HG03565 (cell line): ENCODE data around the gene ZMYM1.
"Not testable (repeated sequence)": the region's sequence is repeated elsewhere in the genome, so short reads cannot be mapped to it uniquely, and the experiment has no call there.

Experiments used
- ATAC-seq: cut with Tn5 transposase; IDR thresholded peaks from one replicate; pipeline ENCODE4 v1.9.1; 2021; ENCODE audit warnings: mild to moderate bottlenecking, moderate library complexity; ENCODE audit not compliant: unreplicated experiment

Gene ZMYM1

GRCh38 chr1:35079003-35079930, at the start of gene ZMYM1:
TSS of gene ZMYM1 (plus strand) at chr1:35079385. CDS start at chr1:35093988, 14,603 bp downstream.
- ATAC-seq = peak; percentile 80

GRCh38 chr1:35029761-35030160, 49.4 kb upstream of the ZMYM1 start:
- no peak for ATAC-seq

GRCh38 chr1:35030338-35030737, 48.8 kb upstream of the ZMYM1 start:
- ATAC-seq = no peak

- no peak for ATAC-seq
Observed at GRCh38 chr1:35030756-35031446, 48.3 kb upstream of the ZMYM1 start.

GRCh38 chr1:35032384-35032739, 46.8 kb upstream of the ZMYM1 start:
- ATAC-seq = no peak

DNA sequence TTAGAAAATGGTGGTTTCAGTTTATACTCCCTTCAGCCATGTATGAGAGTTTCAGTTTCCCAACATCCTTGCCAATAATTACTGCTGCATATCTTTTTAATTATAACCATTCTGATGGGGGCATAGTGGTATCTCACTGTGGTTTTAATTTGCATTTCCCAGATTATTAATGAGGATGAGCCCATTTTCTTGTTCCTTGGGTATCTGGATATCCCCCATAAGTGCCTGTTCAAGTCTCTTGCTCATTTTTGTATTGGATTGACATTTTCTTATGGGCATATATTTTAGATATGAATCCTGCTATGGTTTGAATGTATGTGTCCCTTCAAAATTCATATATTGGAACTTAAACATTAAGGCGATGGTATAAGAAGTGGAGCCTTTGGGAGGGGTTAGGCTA, 45.8 kb upstream of the ZMYM1 start:
- no peak for ATAC-seq

DNA sequence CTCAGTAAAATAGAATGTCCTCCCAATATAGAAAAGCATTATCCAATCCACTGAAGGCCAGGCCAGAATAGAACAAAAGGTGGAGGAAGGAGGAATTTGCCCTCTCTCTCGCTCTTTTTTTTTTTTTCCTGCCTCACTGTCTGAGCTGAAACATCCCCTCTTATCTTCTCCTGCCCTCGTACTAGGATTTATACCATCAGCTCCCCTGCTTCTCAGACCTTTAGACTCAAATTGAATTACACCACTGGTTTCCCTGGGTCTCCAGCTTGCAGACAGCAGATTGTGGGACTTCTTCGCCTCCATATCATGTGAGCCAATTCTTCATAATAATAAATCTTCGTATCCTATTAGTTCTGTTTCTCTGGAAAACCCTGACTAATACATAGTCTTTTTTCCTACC, 42.6 kb upstream of the ZMYM1 start:
- no peak for ATAC-seq

DNA sequence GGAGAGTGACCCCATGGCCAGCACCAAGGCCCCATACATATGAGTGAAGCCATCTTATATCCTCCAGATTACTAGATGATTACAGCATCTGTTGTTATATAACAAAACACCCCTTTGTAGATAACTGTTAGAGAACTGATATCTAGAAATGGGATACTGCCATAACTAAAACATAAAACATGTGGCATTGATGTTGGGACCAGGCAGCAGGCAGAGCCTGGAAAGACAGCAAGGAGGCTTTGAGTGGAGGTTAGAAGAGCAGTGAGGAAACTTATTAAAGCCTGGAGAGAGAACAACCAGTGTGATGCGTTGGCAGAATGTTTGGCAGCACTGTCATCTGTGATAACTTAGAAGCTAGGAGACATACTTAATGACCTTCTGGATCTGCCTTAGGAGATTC, 42.0 kb upstream of the ZMYM1 start:
- ATAC-seq = no peak

- ATAC-seq = no peak
Observed at GRCh38 chr1:35038723-35039122, 40.5 kb upstream of the ZMYM1 start.

DNA sequence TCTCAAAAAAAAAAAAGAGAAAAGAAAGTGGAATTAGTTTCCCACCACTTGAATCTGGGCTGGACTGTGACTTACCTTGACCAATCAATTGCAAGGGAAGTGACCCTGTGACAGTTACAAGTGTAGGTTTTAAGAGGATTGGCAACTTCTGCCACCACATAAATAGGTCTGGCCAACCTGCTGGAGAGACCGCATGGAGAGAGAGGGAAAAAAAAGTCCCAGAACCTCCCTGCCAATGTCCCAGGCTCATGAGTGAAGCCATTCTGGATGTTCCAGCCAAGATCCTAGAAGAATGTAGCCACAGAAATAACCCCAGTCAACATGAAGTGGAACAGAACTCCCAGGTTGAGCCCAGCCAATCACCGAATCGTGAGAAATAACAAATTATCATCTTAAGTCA, 35.7 kb upstream of the ZMYM1 start:
- ATAC-seq = no peak

DNA sequence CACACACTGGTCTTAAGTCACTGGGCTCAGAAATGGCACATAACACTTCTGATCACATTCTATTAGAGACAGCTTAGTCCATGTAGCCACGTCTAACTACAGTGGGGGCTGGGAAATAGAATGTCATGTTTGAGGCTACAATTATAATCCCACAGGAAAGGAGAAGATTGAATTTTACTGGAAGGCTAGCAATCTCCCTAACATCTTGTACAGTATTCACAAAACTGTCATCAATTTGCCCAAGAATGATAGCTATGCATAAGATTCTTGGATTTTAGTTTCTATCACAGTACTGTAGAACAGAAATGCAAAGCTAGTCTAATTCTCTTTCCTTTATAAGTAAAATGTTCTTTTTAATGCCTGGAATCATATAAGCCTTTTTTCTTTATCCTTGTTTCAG, 34.8 kb upstream of the ZMYM1 start:
- no peak for ATAC-seq

DNA sequence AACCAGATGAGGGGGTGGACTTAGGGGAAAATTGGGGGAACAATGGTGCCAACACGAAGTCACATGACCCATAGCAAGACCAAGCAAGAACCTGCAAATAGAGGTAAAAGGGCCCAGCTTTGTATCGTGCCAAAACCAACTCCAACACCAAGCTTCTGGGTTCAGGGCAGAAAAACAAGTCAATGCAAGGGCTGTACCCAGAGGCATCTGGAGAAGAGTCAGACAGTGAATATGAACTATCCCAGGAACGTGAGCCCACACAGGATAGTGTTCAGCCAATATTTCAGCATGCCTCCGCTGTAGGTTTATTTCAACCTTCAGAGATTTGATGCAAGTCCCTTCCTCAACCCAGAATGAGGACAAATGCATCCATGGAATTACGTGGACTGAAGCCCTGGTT, 32.5 kb upstream of the ZMYM1 start:
- ATAC-seq = no peak

GRCh38 chr1:35047188-35047858, 31.9 kb upstream of the ZMYM1 start:
- no peak for ATAC-seq

GRCh38 chr1:35049116-35049515, 30.1 kb upstream of the ZMYM1 start:
- ATAC-seq = no peak

GRCh38 chr1:35053433-35053832, 25.8 kb upstream of the ZMYM1 start:
- no peak for ATAC-seq

DNA sequence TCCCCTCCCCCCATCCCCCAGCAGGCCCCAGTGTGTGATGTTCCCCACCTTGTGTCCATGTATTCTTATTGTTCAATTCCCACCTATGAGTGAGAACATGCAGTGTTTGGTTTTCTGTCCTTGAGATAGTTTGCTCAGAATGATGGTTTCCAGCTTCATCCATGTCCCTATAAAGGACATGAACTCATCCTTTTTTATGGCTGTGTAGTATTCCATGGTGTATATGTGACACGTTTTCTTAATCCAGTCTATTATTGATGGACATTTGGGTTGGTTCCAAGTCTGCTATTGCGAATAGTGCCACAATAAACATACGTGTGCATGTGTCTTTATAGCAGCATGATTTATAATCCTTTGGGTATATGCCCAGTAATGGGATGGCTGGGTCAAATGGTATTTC, 24.9 kb upstream of the ZMYM1 start:
- ATAC-seq = not testable (repeated sequence)

DNA sequence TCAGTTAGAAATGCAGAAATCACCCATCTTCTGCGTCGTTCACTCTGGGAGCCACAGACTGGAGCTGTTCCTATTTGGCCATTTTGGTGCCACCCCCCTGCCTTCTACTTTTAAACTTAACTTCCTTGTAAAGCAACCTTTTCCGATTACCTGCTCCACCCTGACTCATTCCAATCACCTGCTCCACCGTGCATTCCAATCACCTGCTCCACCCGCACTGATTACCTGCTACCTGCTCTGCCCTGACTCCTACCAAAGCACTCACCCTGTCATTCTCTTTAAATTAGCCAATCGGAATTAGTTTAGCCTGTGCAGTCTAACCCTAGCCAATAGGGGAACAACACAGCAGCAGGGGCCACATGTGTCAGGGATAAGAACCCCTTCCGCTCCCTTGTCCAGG, 20.9 kb upstream of the ZMYM1 start:
- ATAC-seq = not testable (repeated sequence)

DNA sequence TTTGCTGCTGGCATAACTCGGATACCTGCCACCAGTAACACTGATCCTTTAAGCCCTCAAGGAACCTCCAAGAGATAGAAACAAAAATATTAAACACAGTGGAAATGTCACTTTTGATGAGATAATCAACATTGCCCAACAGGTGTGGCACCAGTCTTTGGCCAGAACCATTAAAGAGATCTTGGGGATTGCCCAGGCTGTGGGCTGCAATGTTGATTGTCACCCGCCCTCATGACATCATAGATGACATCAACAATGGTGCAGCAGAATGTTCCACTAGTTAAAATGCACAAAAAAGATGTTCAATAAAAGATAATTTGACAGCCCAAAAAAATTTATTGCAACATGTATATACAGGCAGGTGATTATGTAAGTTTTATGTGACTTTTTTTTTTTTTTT, 20.2 kb upstream of the ZMYM1 start:
- no peak for ATAC-seq

DNA sequence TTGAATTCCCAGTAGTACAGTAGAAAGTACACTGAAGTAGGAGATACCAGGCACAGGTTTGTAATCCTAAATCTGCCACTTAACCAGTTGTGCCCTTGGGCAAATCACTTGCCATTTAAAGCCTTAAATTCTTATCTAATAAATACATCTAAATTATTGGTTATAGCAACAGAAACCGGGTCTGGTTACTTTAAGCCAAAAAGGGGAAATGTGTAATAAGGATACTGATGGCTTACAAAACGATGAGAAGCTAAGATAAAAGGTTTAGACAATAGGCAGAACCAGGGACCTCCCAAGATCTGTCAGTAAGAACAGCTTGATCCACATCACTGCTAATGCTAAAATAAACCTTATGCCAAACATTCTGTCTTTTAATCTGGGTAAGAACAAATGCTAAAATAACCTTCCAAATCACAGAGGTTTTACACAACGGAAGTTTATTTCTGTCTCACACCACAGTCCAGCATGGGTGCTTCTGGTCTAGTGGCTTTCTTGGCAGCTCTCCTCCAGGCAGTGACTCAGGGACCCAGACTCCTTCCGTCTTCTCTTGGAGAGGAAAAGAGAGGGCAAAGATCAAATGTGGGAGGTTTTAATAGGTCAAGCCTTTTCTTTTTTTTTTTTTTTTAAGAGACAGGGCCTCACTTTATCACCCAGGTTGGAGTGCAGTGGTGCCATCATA, 16.5 kb upstream of the ZMYM1 start:
- no peak for ATAC-seq

- no peak for ATAC-seq
Observed at GRCh38 chr1:35064265-35064664, 14.9 kb upstream of the ZMYM1 start.

GRCh38 chr1:35069746-35070145, 9.4 kb upstream of the ZMYM1 start:
- ATAC-seq = no peak
